Measurements from ENCODE around the gene DOCK1.

The DOCK1 gene

DNA sequence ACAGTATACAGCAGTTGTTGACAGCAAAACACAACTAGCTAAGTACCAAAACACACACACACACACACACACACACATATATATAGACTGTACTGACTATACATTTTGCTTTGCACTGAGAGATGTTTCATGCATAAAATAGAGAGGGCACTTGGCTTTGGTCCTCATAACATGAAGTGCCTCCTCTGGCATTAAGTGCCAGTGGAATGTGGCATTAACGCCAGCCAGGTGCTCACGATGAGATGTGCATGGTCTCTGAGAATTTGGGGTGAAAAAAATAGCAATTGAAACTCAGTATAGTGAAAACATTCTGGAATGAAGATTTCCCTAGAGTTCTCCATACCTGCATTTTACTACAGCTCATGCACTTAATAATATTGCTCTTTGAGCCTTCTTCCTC is 361.2 kb downstream of the DOCK1 start:
- no peaks in the 10 kb centered on the region for H3K36me3 ChIP-seq (ENCODE audit: insufficient read depth, low read length)
- H3K9ac ChIP-seq (ENCODE audit: low read depth, low read length): no peak overlapping the region
- H3K9me3 ChIP-seq (ENCODE audit: control insufficient read depth, insufficient read depth, low read length): no peaks in the 10 kb centered on the region
- H3K4me1 ChIP-seq (ENCODE audit: insufficient read depth, low read length): no peaks in the 10 kb centered on the region

DNA sequence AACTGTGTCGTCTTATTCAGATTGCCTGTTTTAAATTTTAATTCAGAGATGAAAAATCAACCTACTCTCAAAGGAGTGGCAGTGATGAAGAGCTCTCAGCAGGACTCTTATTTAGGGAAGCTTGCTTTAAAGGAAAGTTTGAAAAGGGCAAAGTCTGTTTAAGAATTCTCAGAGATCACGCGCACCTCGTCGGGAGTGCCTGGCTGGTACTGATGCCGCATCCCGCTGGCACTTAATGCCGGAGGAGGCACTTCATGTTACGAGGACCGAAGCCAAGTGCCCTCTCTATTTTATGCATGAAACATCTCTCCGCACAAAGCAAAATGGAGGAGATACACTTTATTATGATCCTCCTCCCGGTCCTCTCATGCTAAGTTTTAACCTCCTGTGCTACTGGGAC is 362.2 kb downstream of the DOCK1 start:
- Histone ChIP-seq H3K4me1 (ENCODE audit: insufficient read depth, low read length) (no peaks in the 10 kb centered on the region), H3K36me3 (ENCODE audit: insufficient read depth, low read length) (peaks cover 3% of the 10 kb centered on the region; the same call in 1 of the 2 replicates), H3K9ac (ENCODE audit: low read depth, low read length) (no peak overlapping the region), H3K9me3 (ENCODE audit: control insufficient read depth, insufficient read depth, low read length) (no peaks in the 10 kb centered on the region)

DNA sequence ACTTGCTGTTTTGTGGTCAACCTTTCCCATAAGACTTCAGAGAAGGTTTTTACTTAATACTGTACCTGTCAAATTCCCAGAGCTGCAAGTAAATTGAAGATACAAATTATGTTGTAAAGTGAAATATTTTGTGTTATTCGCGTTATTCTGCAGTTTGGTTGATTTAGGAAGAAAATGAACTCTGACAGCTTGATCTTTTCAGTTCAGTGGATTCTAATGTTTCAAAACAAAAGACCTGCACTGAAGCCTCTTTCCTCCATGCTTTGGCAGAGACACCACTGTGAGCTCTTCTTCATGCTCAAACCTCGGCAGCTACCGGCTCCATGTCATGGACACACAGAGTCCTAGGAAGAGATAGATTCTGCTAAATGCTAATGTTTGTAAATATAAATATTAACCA is 366.8 kb downstream of the DOCK1 start:
- Histone ChIP-seq H3K36me3 (ENCODE audit: insufficient read depth, low read length) (peaks cover 3% of the 10 kb centered on the region; the same call in 1 of the 2 replicates), H3K9ac (ENCODE audit: low read depth, low read length) (no peak overlapping the region), H3K9me3 (ENCODE audit: control insufficient read depth, insufficient read depth, low read length) (no peaks in the 10 kb centered on the region), H3K4me1 (ENCODE audit: insufficient read depth, low read length) (no peaks in the 10 kb centered on the region)

DNA sequence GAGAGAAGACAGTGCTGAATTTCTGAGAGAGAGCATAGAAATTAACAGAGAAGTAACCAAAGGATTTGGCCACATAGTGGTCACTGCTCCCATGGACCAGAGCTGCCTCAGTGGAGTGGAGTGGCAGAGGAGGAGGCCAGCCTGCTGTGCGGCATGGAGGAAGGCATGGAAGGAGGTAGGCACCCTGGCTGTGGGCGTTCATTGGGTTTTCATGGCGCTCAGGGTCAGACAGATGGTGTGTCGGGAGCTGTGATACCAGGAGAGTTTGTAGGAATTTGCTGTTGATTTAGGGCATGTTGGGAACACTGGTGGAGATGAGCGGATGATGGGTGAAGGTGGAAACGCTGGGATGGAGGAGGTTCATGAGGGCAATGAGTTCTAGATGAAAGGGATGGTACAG is 370.0 kb downstream of the DOCK1 start:
- Histone ChIP-seq H3K9me3 (ENCODE audit: control insufficient read depth, insufficient read depth, low read length) (no peaks in the 10 kb centered on the region), H3K4me1 (ENCODE audit: insufficient read depth, low read length) (no peaks in the 10 kb centered on the region), H3K9ac (ENCODE audit: low read depth, low read length) (no peak overlapping the region), H3K36me3 (ENCODE audit: insufficient read depth, low read length) (peaks cover 5% of the 10 kb centered on the region; the same call in 1 of the 2 replicates)

DNA sequence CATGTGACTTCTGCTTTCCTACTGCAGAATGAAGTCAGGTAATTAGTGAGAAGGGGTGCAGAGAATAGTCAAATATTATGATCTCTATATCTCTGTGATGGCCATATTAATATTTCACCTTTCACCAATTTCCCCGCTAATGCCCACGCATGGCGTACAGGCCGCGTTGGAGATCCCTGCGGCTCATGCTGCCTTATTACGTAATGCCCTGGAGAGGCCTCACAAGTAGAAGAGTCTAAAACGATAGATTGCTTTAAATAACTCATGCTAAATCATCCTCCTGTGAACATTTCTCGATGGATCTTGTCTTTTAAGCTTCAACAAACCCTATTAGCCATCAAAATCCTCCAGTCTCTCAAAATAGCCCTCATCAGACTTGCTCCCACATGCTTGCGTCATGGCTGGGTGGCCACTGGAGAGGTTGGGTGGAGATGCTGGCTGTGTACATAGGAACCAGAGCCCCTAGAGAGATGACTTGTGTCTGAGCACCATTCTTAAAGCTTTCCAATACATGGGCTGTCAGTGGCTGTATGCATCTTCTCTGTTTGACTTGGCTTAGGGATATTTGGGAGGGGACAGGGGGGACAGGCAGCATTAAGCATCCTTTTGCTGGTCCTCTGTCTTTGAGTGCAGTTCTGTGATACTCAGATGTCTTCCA is 370.7 kb downstream of the DOCK1 start:
- no peaks in the 10 kb centered on the region for H3K9me3 ChIP-seq (ENCODE audit: control insufficient read depth, insufficient read depth, low read length)
- H3K4me1 ChIP-seq (ENCODE audit: insufficient read depth, low read length): no peaks in the 10 kb centered on the region

DNA sequence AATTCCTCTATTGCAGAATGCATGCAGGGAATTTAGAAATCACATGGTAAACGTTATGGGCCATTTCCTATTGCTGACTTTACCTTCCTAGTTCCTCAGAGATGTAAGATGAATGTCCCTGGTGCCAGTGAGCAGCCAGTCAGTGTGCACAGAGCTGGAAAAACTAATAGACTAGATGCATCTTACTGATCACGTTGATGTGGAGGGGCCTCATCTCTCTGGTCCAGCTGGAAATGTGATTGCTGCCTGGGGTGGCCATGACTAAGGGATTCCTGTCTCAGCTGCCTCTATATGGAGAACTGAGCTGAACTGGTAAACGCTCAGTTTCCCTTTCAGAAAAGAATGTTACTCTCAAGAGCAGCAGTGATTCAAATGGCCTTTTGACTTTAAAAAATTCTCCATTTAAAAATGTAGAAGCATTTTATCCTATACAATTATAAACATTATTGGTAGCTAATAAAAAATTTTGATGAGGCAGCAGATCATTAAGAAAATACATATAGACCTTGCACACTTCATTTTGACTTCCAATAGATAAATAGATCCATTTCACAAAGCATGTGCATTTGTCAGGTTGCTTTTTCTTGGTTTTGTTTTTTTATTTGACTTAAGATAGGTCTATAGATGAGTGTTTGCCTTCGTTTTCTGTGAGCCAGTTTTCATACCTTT is 371.7 kb downstream of the DOCK1 start:
- Histone ChIP-seq H3K4me1 (ENCODE audit: insufficient read depth, low read length) (no peaks in the 10 kb centered on the region), H3K9me3 (ENCODE audit: control insufficient read depth, insufficient read depth, low read length) (no peaks in the 10 kb centered on the region), H3K36me3 (ENCODE audit: insufficient read depth, low read length) (peaks cover 5% of the 10 kb centered on the region; the same call in 1 of the 2 replicates), H3K9ac (ENCODE audit: low read depth, low read length) (no peak overlapping the region)

More for the DNA sequence above, 370.7 kb downstream of the DOCK1 start:
- Histone ChIP-seq H3K9ac (ENCODE audit: low read depth, low read length) (no peak overlapping the region), H3K36me3 (ENCODE audit: insufficient read depth, low read length) (peaks cover 5% of the 10 kb centered on the region; the same call in 1 of the 2 replicates)

DNA sequence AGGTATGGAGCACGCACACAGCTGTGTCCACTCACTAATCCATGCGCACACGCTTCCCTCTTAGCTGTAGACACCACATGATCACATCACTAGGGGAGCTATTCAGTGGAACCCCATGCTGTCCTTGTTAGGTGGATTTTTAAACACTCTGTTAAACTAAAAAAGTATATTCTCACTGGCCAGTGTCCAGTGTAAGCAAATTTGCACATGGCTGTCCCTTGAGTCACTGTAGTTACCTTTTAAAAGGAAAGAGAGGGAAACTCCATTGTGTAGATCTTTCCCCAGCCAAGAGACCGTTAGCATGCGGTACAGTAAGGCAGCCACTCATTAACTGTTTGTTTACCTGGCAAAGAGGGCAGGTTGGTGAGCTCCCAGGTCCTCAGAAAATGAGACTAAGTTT is 372.8 kb downstream of the DOCK1 start:
- 0 out of 2 replicates have a peak, but pooled peaks cover 2% of the 10 kb centered on the region for H3K36me3 ChIP-seq (ENCODE audit: insufficient read depth, low read length)

DNA sequence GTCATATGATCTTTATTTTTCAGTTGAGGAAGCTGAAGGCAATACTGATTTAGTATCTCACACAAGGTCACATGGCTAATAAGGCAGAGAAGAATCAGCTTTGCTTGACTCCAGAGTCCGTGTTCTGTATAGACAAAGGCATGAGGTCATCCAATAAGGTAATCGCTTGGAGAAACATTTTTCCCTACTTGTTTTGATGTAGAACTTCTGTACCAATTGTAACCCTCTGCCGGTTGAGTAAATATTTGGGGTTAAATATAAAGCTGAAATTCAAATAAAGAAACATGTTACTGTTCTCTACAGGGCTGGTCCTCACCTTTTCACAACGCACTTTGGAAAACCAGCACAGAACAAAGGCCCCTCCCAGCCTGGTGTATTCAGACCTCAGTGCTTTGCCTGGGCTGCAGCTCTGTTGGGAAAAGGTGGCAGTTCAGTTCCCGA is 374.1 kb downstream of the DOCK1 start:
- H3K4me1 ChIP-seq (ENCODE audit: insufficient read depth, low read length): no peaks in the 10 kb centered on the region
- no peaks in the 10 kb centered on the region for H3K9me3 ChIP-seq (ENCODE audit: control insufficient read depth, insufficient read depth, low read length)
- H3K36me3 ChIP-seq (ENCODE audit: insufficient read depth, low read length): 0 out of 2 replicates have a peak, but pooled peaks cover 2% of the 10 kb centered on the region
- H3K9ac ChIP-seq (ENCODE audit: low read depth, low read length): no peak overlapping the region

More for the DNA sequence above, 372.8 kb downstream of the DOCK1 start:
- Histone ChIP-seq H3K9me3 (ENCODE audit: control insufficient read depth, insufficient read depth, low read length) (no peaks in the 10 kb centered on the region), H3K9ac (ENCODE audit: low read depth, low read length) (no peak overlapping the region), H3K4me1 (ENCODE audit: insufficient read depth, low read length) (no peaks in the 10 kb centered on the region)

DNA sequence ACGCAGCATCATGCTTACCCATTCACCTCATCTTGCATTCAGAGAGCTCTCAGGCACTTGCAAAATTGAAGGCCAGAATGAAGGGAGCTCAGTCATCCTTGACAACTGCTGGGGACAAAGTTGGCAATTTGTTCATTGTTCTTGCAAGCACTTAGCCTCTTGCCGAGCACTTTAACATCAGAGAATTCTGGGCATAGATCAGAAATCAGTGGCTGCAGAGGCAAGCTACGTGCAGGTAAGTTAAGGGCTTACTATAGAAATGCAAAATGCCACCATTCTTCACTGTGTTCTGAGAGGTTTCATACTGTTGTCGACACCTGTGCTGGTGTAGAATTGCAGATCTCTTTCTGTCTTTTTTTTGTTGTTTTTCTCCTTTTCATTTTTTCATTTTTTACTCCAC is 375.2 kb downstream of the DOCK1 start:
- 0 out of 2 replicates have a peak, but pooled peaks cover 2% of the 10 kb centered on the region for H3K36me3 ChIP-seq (ENCODE audit: insufficient read depth, low read length)

DNA sequence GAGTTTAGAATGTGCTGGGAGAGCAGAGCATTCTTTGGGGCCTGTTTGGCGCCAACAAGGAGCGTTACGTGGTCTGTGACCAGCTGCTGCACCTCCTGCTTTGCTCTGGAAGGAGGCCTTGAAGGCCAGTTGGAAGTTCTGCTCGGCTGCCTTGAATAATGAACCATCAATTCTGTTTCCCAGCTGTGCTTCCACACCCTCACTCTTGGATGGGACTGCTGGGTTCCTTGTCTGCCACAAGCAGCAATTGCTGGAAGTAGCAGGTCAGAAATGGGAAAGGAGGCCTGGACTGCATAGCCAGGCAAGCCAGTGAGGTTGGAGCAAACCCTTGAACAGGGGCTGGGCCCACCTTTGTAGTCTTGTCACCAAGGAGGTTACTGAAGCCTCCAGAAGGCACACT is 377.8 kb downstream of the DOCK1 start:
- Histone ChIP-seq H3K4me1 (ENCODE audit: insufficient read depth, low read length) (no peaks in the 10 kb centered on the region), H3K36me3 (ENCODE audit: insufficient read depth, low read length) (0 out of 2 replicates have a peak, but pooled peaks cover 2% of the 10 kb centered on the region), H3K9ac (ENCODE audit: low read depth, low read length) (no peak overlapping the region), H3K9me3 (ENCODE audit: control insufficient read depth, insufficient read depth, low read length) (no peaks in the 10 kb centered on the region; the same call in 1 of the 2 replicates)

More for the DNA sequence above, 375.2 kb downstream of the DOCK1 start:
- Histone ChIP-seq H3K4me1 (ENCODE audit: insufficient read depth, low read length) (no peaks in the 10 kb centered on the region), H3K9me3 (ENCODE audit: control insufficient read depth, insufficient read depth, low read length) (no peaks in the 10 kb centered on the region), H3K9ac (ENCODE audit: low read depth, low read length) (no peak overlapping the region)

DNA sequence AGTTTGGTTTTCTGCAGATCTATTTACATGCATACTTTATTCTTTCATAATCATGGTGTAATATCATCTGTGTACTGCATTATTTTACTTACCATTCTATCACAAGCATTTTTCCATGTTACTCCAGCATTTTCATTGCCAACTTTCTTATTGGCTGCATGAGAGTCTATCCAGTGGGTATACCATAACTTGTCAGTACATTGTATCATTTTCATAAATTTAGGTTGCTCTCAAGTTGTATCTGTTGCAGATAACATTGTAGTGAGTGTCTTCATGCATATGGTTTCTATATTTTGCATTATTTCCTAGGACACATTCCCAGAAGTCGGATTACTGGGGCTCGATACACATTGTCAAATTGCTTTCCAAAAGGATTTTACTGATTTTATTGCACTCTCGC is 378.3 kb downstream of the DOCK1 start:
- Histone ChIP-seq H3K36me3 (ENCODE audit: insufficient read depth, low read length) (0 out of 2 replicates have a peak, but pooled peaks cover 2% of the 10 kb centered on the region), H3K9ac (ENCODE audit: low read depth, low read length) (no peak overlapping the region), H3K9me3 (ENCODE audit: control insufficient read depth, insufficient read depth, low read length) (no peaks in the 10 kb centered on the region; the same call in 1 of the 2 replicates), H3K4me1 (ENCODE audit: insufficient read depth, low read length) (no peaks in the 10 kb centered on the region)

DNA sequence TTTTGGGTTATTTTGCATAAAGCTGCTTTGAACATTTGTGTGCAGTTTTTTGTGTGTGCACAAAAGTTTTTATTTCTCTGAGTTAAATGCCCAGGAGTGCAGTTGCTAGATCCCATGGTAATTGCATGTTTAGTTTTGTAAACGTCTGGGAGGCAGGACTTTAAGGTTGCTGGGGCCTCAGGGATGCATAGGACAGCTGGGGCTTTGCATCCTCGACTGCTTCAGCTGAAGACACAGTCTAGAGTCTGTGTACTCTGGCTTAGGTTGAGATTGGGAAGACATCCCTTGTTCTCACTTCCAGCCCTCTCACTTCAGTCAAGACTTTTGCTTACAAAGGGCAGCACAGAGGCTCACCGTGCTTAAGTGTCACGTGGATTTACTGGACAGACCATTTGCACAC is 385.6 kb downstream of the DOCK1 start:
- Histone ChIP-seq H3K9me3 (ENCODE audit: control insufficient read depth, insufficient read depth, low read length) (no peaks in the 10 kb centered on the region; the same call in 1 of the 2 replicates), H3K9ac (ENCODE audit: low read depth, low read length) (no peak overlapping the region), H3K36me3 (ENCODE audit: insufficient read depth, low read length) (no peaks in the 10 kb centered on the region), H3K4me1 (ENCODE audit: insufficient read depth, low read length) (no peaks in the 10 kb centered on the region)

DNA sequence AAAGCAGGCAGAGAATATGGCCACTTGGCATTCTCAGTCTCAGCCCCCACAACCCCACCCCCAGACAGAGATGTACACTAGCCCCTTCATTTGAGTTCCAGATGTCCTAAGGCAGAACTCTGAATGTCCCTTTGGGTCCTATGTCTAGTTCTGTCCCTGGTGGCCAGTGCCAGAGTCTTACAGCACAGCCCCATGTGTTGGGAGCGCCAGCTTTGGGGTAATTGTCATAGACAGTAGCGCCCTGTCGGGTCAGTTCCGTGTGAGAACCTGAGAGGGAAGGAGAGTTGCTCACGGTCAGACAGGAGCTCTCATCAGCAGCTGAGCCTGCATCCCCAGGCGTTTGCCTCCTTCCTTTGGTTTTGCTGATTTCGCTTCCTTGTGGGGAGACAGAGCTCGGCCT is 386.1 kb downstream of the DOCK1 start:
- Histone ChIP-seq H3K36me3 (ENCODE audit: insufficient read depth, low read length) (no peaks in the 10 kb centered on the region), H3K9ac (ENCODE audit: low read depth, low read length) (no peak overlapping the region), H3K4me1 (ENCODE audit: insufficient read depth, low read length) (no peaks in the 10 kb centered on the region), H3K9me3 (ENCODE audit: control insufficient read depth, insufficient read depth, low read length) (no peaks in the 10 kb centered on the region; the same call in 1 of the 2 replicates)

DNA sequence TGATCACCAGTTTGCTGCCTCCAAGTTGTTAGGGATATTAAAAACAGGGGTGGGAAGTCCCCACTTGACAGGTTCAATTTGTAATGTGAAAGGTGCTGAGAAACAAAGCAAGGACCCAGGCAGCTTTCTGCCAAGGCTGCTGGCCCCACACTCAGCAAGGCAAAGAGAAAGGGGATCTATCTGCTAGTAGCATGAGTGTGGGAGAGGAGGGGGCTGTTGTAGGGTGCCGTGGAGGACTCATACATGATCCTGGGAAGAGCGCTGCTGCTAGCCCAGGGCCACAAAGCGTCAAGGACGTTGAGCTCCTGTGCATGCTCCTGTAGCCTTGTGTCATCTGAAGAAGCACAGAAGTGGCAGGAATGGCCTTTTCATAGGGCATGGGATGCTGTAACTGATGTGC is 387.7 kb downstream of the DOCK1 start:
- no peaks in the 10 kb centered on the region for H3K4me1 ChIP-seq (ENCODE audit: insufficient read depth, low read length)
- no peaks in the 10 kb centered on the region for H3K36me3 ChIP-seq (ENCODE audit: insufficient read depth, low read length)
- no peaks in the 10 kb centered on the region; the same call in 1 of the 2 replicates for H3K9me3 ChIP-seq (ENCODE audit: control insufficient read depth, insufficient read depth, low read length)
- no peak overlapping the region for H3K9ac ChIP-seq (ENCODE audit: low read depth, low read length)

DNA sequence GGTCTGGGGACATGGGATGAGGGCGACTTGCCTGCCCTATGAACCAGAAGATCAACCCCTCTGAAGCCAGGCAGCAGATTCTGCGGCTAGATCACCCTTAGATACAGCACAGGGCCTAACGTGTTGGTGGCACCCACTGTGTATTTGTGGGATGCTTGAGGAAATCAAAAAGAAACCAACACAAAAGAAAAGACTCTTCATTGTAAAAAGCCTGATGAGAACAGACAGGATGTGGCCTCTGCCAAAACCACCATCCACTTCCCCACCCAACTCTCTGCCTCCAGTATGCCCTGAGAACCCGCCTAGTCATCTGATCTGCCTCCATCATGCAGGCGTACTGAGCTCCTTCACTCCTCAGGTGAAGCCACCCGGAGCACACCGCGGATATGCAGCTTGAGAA is 388.4 kb downstream of the DOCK1 start:
- no peaks in the 10 kb centered on the region for H3K4me1 ChIP-seq (ENCODE audit: insufficient read depth, low read length)
- no peak overlapping the region for H3K9ac ChIP-seq (ENCODE audit: low read depth, low read length)
- no peaks in the 10 kb centered on the region for H3K9me3 ChIP-seq (ENCODE audit: control insufficient read depth, insufficient read depth, low read length)

More for the DNA sequence above, 388.4 kb downstream of the DOCK1 start:
- H3K36me3 ChIP-seq (ENCODE audit: insufficient read depth, low read length): no peaks in the 10 kb centered on the region
